ENCODE measurements around the gene AZIN2.

DNA sequence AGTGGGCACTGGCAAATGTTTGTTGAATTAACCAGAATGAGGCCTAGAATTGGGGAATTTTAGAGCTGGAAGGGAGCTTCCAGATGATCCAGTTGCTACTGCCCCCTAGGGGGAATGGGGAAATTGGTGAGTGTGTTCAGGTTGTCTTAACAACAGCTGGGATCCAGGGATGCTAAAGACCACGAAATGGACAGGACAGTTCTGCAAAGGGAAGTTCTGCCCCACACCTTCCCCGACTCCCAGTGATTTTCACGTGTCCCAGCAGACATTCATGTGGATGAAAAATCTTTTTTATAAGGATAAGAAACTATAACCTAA is 67.0 kb downstream of the AZIN2 start:
- no peak for TF ChIP-seq POLR2A (IDR thresholded peaks at IDR 0.05)
- TF ChIP-seq, protein P1, sequence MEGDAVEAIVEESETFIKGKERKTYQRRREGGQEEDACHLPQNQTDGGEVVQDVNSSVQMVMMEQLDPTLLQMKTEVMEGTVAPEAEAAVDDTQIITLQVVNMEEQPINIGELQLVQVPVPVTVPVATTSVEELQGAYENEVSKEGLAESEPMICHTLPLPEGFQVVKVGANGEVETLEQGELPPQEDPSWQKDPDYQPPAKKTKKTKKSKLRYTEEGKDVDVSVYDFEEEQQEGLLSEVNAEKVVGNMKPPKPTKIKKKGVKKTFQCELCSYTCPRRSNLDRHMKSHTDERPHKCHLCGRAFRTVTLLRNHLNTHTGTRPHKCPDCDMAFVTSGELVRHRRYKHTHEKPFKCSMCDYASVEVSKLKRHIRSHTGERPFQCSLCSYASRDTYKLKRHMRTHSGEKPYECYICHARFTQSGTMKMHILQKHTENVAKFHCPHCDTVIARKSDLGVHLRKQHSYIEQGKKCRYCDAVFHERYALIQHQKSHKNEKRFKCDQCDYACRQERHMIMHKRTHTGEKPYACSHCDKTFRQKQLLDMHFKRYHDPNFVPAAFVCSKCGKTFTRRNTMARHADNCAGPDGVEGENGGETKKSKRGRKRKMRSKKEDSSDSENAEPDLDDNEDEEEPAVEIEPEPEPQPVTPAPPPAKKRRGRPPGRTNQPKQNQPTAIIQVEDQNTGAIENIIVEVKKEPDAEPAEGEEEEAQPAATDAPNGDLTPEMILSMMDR (IDR thresholded peaks at IDR 0.05), result no peak
